Activated naive CD4-positive, alpha-beta T cell treated with anti-CD3 and anti-CD28 coated beads, Interleukin-2, amount 10 ng/mL, durations not matched to agents 7 days and 5 days (primary cell): ENCODE measurements around the gene AKAP13.
"Not testable (repeated sequence)": the region's sequence is repeated elsewhere in the genome, so short reads cannot be mapped to it uniquely, and the experiment has no call there.

Source experiments
- CTCF ChIA-PET: fragments of 350-600 bp; sonication (Branson Sonifier 250); formaldehyde crosslinking; loops from one replicate; lab custom pipeline; 2021; ENCODE audit warnings: antibody characterized with exemption; lab: Charles Lee
- DNase-seq: peaks from one replicate; pipeline ENCODE4 v3.0.0-alpha.2; 2020
- H3K27ac Mint-ChIP-seq: one replicate; pipeline ENCODE4 v1.8.0; 2021; ENCODE audit warnings: mild to moderate bottlenecking, moderate library complexity, mixed read lengths
- H3K27me3 Mint-ChIP-seq: one replicate; pipeline ENCODE4 v1.8.0; 2021; ENCODE audit warnings: mild to moderate bottlenecking, mixed read lengths
- H3K36me3 Mint-ChIP-seq: one replicate; pipeline ENCODE4 v1.8.0; 2021; ENCODE audit warnings: mixed read lengths
- H3K4me1 Mint-ChIP-seq: one replicate; pipeline ENCODE4 v1.8.0; 2021; ENCODE audit warnings: mixed read lengths
- H3K4me3 Mint-ChIP-seq: one replicate; pipeline ENCODE4 v1.8.0; 2021; ENCODE audit warnings: mild to moderate bottlenecking, moderate library complexity, mixed read lengths
- H3K9me3 Mint-ChIP-seq: one replicate; pipeline ENCODE4 v1.8.0; 2021; ENCODE audit warnings: mixed read lengths

Gene AKAP13

GRCh38 chr15:85792912-85793590, 412.6 kb downstream of the AKAP13 start:
- peaks cover 1% of the 10 kb centered on the region for H3K9me3 Mint-ChIP-seq
- CTCF ChIA-PET: interaction anchor here (1.0 to 1.1 kb wide), 3 partner anchors 11 to 63 kb away, joined by 3 read pairs; no protein-coding TSS in a partner anchor
- peak; percentile 29 for DNase-seq
- H3K27me3 Mint-ChIP-seq: peaks cover 11% of the 10 kb centered on the region
- peak overlapping the region; percentile 82 for H3K4me3 Mint-ChIP-seq
- H3K4me1 Mint-ChIP-seq: peaks cover 46% of the 10 kb centered on the region
- peaks cover 3% of the 10 kb centered on the region for H3K36me3 Mint-ChIP-seq
- peak overlapping the region; percentile 77 for H3K27ac Mint-ChIP-seq

- Mint-ChIP-seq H3K9me3 (peaks cover 1% of the 10 kb centered on the region), H3K36me3 (peaks cover 3% of the 10 kb centered on the region), H3K27me3 (peaks cover 20% of the 10 kb centered on the region), H3K4me1 (peaks cover 37% of the 10 kb centered on the region), H3K4me3 (peak overlapping the region; percentile 82), H3K27ac (peak overlapping the region; percentile 77)
- CTCF ChIA-PET: interaction anchor here (1.0 to 1.1 kb wide), 3 partner anchors 12 to 64 kb away, joined by 3 read pairs; no protein-coding TSS in a partner anchor
- DNase-seq: peak; percentile 66
Measured at GRCh38 chr15:85793641-85794597, 413.5 kb downstream of the AKAP13 start.

- peaks cover 3% of the 10 kb centered on the region for H3K36me3 Mint-ChIP-seq
- peak; percentile 96 for DNase-seq
- H3K27me3 Mint-ChIP-seq: peaks cover 24% of the 10 kb centered on the region
- peak within 1 kb of the TSS; percentile 85 for H3K4me3 Mint-ChIP-seq
- peak within 1 kb of the TSS; percentile 91 for H3K27ac Mint-ChIP-seq
- peaks cover 1% of the 10 kb centered on the region for H3K9me3 Mint-ChIP-seq
- CTCF ChIA-PET: interaction anchor here (0.8 kb wide), 1 partner anchor 65 kb away, joined by 3 read pairs; no protein-coding TSS in a partner anchor
- peaks cover 33% of the 10 kb centered on the region for H3K4me1 Mint-ChIP-seq
Measured at GRCh38 chr15:85794598-85795336, 414.4 kb downstream of the AKAP13 start, which contains the start of gene KLHL25. Gene KLHL25 (minus strand): TSS chr15:85794925. CDS start chr15:85769810, 25,115 bp downstream.

- Mint-ChIP-seq H3K27ac (no peak overlapping the region), H3K27me3 (peaks cover 28% of the 10 kb centered on the region), H3K4me1 (peaks cover 33% of the 10 kb centered on the region), H3K36me3 (peaks cover under 1% of the 10 kb centered on the region), H3K9me3 (peaks cover 1% of the 10 kb centered on the region), H3K4me3 (peak overlapping the region; percentile 85)
- no peak for DNase-seq
- CTCF ChIA-PET: interaction anchor here (0.8 to 1.1 kb wide), 2 partner anchors 27 to 66 kb away, joined by 3 read pairs; no protein-coding TSS in a partner anchor
Measured at GRCh38 chr15:85795337-85796305, 415.2 kb downstream of the AKAP13 start.

- peaks cover 28% of the 10 kb centered on the region for H3K27me3 Mint-ChIP-seq
- H3K36me3 Mint-ChIP-seq, DNase-seq, H3K9me3 Mint-ChIP-seq, H3K4me3 Mint-ChIP-seq, H3K27ac Mint-ChIP-seq: not testable (repeated sequence)
- peaks cover 32% of the 10 kb centered on the region for H3K4me1 Mint-ChIP-seq
- CTCF ChIA-PET: interaction anchor here (1.1 kb wide), 1 partner anchor 26 kb away, joined by 3 read pairs; no protein-coding TSS in a partner anchor
Measured at GRCh38 chr15:85796371-85796770, 416.0 kb downstream of the AKAP13 start.
